HG03432 (cell line): Measurements from ENCODE around the gene NT5E.

ENCODE experiments used
- ATAC-seq: cut with Tn5 transposase; IDR thresholded peaks from one replicate; pipeline ENCODE4 v1.9.1; 2021; ENCODE audit warnings: mild to moderate bottlenecking, moderate library complexity; ENCODE audit not compliant: unreplicated experiment

NT5E gene

GRCh38 chr6:85421181-85421580 lies 28.7 kb upstream of the NT5E start:
- ATAC-seq, result no peak

GRCh38 chr6:85421972-85422371 lies 27.9 kb upstream of the NT5E start:
- ATAC-seq, result no peak

- ATAC-seq, result no peak
These were observed 26.9 kb upstream of the NT5E start for GRCh38 chr6:85422996-85423395.

- ATAC-seq, result peak; percentile 60
These were observed 24.9 kb upstream of the NT5E start for GRCh38 chr6:85424981-85425380.

DNA sequence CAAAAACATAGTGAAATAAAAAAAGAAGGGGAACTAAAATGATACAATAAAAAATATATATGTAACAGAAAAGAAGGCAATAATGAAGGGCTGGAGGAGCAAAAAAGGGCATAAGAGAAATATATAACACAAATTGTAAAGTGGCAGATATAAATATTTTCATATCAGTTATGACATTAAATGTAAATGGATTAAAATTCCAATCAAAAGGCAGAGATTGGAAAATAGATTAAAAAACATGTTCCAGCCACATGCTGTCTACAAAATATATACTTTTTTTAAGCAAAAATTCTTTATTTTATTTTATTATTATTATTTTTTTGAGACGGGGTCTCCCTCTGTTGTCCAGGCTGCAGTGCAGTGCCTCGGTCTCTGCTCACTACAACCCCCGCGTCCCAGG lies 23.9 kb upstream of the NT5E start:
- no peak for ATAC-seq

DNA sequence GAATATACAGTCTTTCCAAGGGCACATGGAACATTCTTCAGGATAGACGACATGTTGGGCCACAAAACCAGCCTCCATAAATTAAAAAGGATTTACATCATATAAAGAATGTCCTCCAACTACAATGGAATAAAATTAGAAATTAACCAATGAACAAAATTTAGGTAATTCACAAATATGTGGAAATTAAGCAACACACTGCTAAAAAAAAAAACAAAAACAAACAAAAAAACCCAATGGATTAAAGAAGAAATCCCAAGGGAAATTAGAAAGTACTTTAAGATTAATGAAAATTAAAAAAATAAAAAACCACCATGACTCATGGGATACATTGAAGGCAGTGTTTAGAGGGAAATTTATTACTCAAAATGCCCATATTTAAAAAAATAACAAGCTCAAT lies 21.4 kb upstream of the NT5E start:
- ATAC-seq, result no peak

DNA sequence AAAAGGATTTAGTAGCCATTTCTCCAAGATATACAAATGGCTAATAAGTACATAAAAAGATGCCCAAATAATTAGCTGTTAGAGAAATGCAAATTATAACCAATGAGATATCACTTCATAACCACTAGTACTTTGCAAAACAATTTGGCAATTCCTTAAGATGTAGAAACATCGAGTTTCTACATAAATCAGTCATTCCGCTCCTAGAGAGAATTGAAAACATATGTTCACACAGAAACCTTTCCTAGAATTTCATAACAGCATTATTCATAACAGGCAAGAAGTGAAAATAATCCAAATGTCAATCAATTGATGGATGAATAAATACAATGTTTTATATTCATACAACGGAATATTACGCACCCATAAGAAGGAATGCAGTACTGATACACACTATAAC lies 20.5 kb upstream of the NT5E start:
- ATAC-seq, result no peak

DNA sequence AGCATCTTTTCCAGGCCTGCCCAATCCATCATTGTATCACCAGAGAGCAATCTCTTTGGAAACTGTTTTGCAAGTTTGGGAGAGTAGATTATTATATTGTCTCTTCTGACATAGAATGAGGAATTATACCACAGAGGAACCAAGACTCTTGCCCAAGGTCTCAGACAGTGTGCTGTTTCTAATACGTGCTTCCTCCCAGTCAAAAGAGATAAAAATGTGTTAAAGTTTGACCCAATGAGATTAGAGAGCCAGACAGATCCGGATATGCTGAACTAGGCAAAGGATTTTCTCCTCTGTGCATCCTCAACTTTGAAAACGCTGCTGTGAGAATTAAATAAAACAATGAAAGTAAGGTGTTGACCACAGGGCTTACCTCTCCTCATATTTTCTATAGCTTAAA lies 18.6 kb upstream of the NT5E start:
- no peak for ATAC-seq

DNA sequence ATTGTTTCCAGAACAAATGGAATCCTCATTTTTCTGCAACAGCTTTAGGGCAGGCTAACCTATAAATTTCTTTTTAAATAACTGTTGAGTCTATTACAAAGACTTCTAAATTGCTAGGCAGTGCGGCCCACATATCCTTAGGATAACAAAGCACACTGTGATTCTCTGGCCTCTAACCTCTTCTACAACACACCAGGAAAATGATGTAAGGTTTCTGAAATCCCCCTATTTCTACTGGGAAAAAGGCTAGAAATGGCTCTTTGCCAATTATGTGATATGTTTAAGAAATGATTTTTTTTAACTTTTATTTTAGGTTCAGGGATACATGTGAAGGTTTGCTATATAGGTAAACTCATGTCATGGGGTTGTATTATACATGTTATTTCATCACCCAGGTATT lies 17.3 kb upstream of the NT5E start:
- no peak for ATAC-seq

GRCh38 chr6:85435851-85436250 lies 14.0 kb upstream of the NT5E start:
- ATAC-seq, result no peak

DNA sequence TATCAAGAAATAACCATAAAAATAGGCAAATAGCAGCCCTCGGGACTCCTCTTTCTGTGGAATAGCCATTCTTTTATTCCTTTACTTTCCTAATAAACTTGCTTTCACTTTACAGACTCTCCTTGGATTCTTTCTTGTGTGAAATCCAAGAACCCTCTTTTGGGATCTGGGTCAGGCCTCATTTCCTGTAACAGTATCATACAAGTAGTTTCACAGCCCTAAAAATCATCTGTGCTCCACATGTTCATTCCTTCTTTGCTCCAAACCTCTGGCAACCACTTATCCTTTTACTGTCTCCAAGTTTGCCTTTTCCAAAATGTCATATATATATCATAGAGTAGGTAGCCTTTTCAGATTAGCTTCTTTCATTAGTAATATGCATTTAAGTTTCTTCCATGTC lies 13.5 kb upstream of the NT5E start:
- ATAC-seq, result no peak

DNA sequence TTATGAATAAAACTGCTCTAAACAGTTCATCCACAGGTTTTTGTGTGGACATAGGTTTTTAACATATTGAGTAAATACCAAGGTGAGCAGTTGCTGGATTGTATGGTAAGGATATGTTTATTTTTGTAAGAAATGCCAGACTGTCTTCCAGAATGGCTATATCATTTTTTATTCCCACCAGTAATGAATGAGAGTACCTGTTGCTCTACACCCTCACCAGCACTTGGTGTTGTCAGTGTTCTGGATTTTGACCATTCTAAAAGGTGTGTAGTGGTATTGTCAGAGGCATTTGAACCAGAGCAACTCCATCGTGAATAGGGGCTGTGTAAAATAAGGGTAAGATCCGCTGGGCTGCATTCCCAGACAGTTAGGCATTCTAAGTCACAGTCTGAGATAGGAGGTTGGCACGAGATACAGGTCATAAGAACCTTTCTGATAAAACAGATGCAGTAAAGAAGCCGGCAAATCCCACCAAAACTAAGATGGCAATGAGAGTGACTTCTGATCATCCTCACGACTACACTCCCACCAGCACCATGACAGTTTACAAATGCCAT lies 12.9 kb upstream of the NT5E start:
- ATAC-seq, result no peak

DNA sequence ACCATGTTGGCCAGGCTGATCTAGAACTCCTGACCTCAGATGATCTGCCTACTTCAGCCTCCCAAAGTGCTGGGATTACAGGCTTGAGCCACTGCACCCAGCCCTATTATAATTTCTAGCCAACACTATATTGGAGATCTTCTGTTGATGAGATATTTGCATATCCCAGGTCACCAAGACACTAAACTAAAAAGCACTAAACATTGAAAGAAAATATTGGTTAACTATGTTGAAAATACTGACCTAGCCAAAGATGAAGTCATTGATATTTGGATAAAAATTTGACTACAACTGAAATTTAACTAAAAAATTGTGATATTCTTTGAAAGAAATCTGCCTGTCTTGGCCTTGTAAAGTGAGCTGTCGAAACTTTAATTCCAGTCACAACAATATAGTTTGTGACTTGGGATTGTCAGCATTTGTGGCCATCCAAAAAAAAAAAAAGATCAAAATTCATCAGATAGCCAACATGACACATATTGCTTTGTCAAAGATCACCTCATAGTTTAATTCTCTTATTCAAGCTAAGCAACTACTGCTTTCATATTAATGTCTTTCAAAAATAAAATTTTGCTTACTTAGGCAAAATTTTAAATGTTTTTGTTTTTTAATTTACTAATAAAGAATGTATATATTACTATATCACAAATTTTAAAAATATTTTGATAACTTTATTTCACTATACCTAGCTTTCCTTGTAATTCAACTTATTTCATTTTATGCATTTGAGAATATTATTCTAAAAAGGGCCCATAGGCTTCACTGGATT lies 6.3 kb upstream of the NT5E start:
- ATAC-seq, result no peak

GRCh38 chr6:85449388-85449817 lies 480 bp upstream of the NT5E start:
- peak; percentile 61 for ATAC-seq

GRCh38 chr6:85451565-85452306 lies 1.9 kb downstream of the NT5E start:
- no peak for ATAC-seq

GRCh38 chr6:85452441-85452881 lies 2.6 kb downstream of the NT5E start:
- ATAC-seq, result no peak

- no peak for ATAC-seq
These were observed 3.2 kb downstream of the NT5E start for GRCh38 chr6:85453052-85453451.

DNA sequence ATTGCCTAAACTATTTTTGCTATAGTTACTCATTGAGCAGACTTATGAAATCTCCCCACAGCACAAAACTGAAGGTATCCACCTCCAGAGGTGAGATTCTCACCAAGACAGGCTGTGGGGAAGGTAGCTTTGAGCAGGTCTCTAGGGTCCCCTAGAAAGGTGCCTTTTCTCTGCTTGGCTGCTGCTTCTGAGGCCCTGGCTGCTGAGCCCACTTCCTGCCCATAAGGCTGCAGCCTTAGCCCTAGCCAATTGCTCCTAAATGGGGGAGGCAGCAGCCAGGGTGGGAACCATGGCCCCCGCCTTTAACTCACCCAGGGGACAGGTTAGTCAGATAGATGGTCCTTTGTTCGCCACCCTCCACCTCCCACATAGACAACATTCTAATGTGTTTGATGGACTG lies 3.6 kb downstream of the NT5E start:
- ATAC-seq, result no peak

DNA sequence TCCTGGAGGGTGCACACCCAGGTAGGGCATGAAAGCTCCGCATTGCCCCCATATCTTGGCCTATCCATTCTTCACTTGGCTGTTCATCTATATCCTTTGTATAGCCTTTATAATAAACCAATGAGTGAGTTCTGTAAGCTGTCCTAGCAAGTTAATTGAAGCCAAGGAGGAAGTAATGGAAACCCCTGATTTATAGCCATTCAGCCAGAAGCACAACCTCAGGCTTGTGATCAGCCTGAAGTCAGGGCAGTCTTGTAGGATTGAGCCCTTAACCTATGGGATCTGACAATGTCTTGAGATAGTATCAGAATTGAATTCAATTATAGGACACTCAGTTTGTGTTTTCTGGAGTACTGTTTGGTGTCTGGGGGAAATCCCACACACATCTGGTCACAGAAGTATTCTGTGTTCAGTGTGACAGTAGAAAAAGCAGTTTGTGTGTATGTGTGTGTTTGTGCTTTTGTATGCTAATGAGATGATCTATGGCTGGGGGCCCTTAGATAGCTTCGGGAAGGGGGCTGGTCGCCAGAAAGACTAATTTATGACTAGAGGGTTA lies 5.7 kb downstream of the NT5E start:
- ATAC-seq, result no peak

GRCh38 chr6:85456782-85457181 lies 6.9 kb downstream of the NT5E start:
- ATAC-seq, result no peak

GRCh38 chr6:85458184-85458583 lies 8.3 kb downstream of the NT5E start:
- ATAC-seq, result no peak

GRCh38 chr6:85458782-85459181 lies 8.9 kb downstream of the NT5E start:
- no peak for ATAC-seq
